MG63 (cell line): Measurements from ENCODE around the gene PLB1. TPM values are rescaled to one million over a fixed set of nuclear protein-coding genes. Genes with fewer than 3 reads are reported as not detected.
"Not testable (repeated sequence)": the region's sequence is repeated elsewhere in the genome, so short reads cannot be mapped to it uniquely, and the experiment has no call there.

ENCODE experiments used
- DNase-seq: peaks from one replicate; pipeline ENCODE4 v3.0.0-alpha.2; 2020
- H3K27me3 ChIP-seq: fragments of 250-450 bp; sonication (Bioruptor Pico); 2 replicates; pipeline ENCODE4 v1.5.1; 2020; ENCODE audit warnings: mild to moderate bottlenecking, moderate library complexity
- H3K36me3 ChIP-seq: fragments of 250-450 bp; sonication (Bioruptor Pico); 2 replicates; pipeline ENCODE4 v1.5.1; 2020; ENCODE audit warnings: mild to moderate bottlenecking, moderate library complexity
- H3K4me3 ChIP-seq: fragments of 250-450 bp; sonication (Bioruptor Pico); 2 replicates; pipeline ENCODE4 v1.5.1; 2020; ENCODE audit warnings: mild to moderate bottlenecking, moderate library complexity
- H3K9me3 ChIP-seq: fragments of 250-450 bp; sonication (Bioruptor Pico); 2 replicates; pipeline ENCODE4 v1.5.1; 2020; ENCODE audit warnings: mild to moderate bottlenecking, moderate library complexity
- total RNA-seq: library from RNA; depleted of rRNA; stranded (reverse); fragments of >200 nt; shearing (Covaris generic); gene quantifications from 2 replicates; pipeline ENCODE4 v1.2.3, GENCODE V29; 2014; ENCODE audit warnings: low replicate concordance

Gene PLB1
- total RNA-seq, 1 experiment from 2014 or later: not detected

- DNase-seq: no peak
- no peaks in the 10 kb centered on the region for H3K9me3 ChIP-seq
- peaks cover 7% of the 10 kb centered on the region; the same call in 1 of the 2 replicates for H3K27me3 ChIP-seq
- no peak overlapping the region for H3K4me3 ChIP-seq
- H3K36me3 ChIP-seq: no peaks in the 10 kb centered on the region
Observed at GRCh38 chr2:28538134-28538533, 42.3 kb downstream of the PLB1 start.

DNA sequence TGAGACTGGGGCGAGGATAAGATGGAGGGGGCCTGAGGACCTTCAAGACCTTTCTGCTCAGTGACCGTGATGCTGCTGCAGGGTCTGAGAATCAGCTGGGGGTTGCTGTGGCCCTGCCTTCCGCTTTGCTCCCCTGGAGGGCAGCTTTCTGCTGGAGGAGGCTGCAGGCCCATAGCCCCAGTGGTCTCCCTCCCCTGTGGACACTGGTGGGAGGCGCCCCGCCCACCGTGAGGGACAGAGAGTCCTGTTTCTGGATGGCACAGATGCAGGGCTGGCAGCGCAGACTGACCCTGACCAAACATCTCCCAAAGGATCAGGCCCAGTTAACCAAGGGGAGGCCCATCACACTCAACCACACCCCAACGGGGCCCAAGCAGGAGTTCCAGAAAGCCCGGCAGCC is 42.8 kb downstream of the PLB1 start:
- Histone ChIP-seq H3K36me3 (no peaks in the 10 kb centered on the region), H3K9me3 (no peaks in the 10 kb centered on the region), H3K4me3 (no peak overlapping the region), H3K27me3 (peaks cover 2% of the 10 kb centered on the region; the same call in 1 of the 2 replicates)
- no peak for DNase-seq

- peak; percentile 10 for DNase-seq
- no peaks in the 10 kb centered on the region for H3K36me3 ChIP-seq
- no peaks in the 10 kb centered on the region for H3K27me3 ChIP-seq
- no peaks in the 10 kb centered on the region for H3K9me3 ChIP-seq
- H3K4me3 ChIP-seq: no peak overlapping the region
Observed at GRCh38 chr2:28539118-28539541, 43.3 kb downstream of the PLB1 start.

DNA sequence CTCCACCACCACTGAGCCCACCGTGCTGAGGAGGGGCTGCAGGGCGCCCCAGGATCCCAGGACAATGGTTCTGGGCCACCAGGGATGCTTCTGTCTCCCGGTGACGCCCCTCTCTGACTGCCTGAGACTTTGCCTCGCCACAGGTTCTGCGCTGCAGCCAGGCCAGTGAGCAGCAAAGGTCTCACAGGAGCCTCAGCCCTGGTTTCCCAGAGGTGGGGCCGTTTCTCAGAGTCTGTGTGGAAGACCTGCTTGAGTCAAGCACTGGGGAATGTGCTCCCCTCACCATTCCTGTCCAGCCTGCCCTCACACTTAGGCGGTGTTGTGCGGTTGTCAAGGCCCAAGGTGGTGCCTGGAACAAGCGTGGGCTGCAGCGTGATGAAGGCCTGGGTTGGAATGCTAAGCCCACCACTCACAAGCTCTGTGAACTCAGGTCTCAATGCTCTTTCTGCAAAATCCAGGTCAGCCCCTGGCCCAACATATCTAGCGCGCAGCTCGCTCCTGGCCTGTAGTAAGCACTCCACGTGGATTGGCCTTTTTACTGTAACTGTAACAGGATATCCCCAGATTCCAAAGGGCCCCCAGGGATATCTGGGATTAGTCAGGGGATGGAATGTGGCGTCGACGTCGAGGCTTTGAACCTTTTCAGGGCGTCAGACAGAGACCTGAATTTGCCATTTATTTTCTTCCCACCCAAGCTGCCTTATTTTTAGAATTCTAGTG is 47.6 kb downstream of the PLB1 start:
- Histone ChIP-seq H3K4me3 (no peak overlapping the region), H3K36me3 (no peaks in the 10 kb centered on the region), H3K27me3 (no peaks in the 10 kb centered on the region), H3K9me3 (no peaks in the 10 kb centered on the region)
- DNase-seq: no peak

- Histone ChIP-seq H3K9me3 (no peaks in the 10 kb centered on the region), H3K27me3 (no peaks in the 10 kb centered on the region), H3K36me3 (no peaks in the 10 kb centered on the region), H3K4me3 (no peak overlapping the region)
- DNase-seq: no peak
Observed at GRCh38 chr2:28544036-28544346, 48.1 kb downstream of the PLB1 start.

DNA sequence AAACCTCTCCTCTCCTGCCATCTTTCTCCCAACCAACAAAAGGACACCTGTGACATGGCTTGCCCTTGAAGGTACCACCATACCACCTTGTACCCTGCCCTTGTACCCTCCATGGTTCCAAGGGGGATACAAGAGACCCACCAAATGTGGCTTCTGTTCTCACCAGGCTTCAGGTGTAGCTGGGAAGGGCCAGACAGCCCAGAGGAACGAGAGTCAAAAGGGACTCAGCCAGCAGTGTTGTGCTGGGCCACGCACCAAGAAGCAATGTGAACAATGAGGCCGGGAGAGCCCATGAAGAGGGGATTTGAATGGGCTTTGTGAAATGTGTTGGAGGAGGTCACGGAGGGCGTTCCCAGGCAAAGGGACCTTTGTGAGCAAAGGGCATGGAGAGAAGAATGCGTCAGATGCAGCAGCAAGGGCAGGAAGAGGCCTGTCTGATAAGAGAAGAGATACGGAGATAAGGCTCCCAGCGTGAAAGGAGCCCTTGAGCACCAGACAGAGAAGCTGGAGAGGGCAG is 48.6 kb downstream of the PLB1 start:
- Histone ChIP-seq H3K27me3 (no peaks in the 10 kb centered on the region), H3K4me3 (no peak overlapping the region), H3K9me3 (no peaks in the 10 kb centered on the region), H3K36me3 (no peaks in the 10 kb centered on the region)
- DNase-seq: no peak

DNA sequence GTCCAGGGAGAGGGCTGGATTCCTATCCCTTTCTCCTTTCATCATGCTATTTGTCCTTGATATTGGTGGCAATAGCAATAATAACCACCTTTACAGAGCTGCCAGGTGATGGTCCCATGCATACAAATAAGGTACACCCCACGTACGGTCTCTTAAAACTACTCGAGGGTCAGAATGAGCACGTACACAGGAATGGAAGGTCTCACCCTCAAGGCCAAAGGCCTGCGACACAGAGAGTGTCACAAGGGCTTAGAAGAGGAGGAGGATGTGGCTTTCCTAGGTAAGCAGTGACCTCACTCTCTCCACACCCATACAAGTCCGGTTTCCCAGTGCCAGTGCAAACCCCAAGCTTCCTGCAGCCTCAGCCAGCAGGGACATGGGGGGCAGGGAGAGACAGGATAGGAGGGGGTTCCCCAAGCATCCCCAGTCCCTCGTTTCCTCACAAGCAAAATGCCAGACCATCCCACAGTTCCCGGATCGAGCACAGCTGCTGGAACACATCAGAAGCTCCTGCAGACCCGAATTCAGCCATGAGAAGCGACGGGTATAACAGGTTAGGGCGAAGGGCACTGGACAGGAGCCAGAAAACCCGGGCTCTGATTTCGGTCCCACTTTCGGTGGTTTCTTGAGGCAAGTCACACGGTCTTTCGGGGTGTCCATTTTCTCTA is 49.2 kb downstream of the PLB1 start:
- Histone ChIP-seq H3K9me3 (no peaks in the 10 kb centered on the region), H3K4me3 (no peak overlapping the region), H3K36me3 (no peaks in the 10 kb centered on the region), H3K27me3 (no peaks in the 10 kb centered on the region)
- DNase-seq: no peak

DNA sequence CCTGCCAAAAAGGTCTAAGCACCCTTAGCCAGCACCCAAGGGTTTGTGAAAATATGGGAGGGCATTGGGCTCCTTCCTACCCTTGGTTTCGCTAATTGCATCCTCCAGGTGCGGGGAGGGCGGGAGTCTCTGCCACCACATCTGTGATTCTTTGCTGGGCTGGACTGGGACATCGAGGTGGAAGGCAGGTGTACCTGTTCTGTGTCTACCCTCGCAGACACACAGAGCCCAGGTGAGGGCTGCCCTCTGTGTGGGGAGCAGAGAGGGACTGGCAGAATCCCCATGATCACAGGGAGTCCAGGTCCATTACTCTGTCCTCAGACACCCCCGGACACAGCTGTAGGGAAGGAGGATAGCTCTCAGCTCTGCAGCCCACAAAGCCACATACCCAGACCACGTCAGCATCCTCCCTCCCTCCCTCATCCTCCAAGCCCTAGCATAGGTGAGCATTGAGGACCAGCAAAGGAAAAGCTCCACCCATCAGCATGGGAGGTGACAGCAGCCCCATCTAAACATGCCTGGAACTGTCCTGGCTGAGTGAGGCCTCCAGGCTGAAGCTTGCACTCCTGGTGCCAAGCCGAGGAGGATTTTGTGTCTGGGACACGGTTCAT is 49.8 kb downstream of the PLB1 start:
- no peak overlapping the region for H3K4me3 ChIP-seq
- H3K27me3 ChIP-seq: no peaks in the 10 kb centered on the region
- no peak for DNase-seq
- no peaks in the 10 kb centered on the region for H3K9me3 ChIP-seq
- no peaks in the 10 kb centered on the region for H3K36me3 ChIP-seq

DNA sequence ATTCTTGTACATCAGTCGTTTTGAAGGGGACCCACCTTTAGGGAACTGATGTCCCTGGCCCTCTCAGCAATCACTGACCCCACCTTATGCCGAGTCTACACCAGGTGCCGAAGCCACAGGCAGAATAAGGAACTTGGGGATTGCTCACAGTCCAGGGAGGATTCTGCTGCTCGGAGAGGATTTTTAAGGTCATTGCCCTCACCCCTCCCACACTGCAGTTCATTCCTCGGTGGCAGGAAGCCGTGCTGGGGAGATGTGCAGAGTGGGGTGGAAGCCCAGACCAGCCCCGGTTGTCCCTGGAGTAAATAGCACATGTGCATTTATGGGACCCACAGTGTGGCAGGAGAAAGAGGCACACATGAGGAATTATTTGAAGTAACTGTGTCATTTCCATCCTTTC is 50.4 kb downstream of the PLB1 start:
- no peak overlapping the region for H3K4me3 ChIP-seq
- DNase-seq: no peak

GRCh38 chr2:28547223-28547860 is 51.5 kb downstream of the PLB1 start:
- Histone ChIP-seq H3K36me3 (no peaks in the 10 kb centered on the region), H3K27me3 (no peaks in the 10 kb centered on the region), H3K9me3 (no peaks in the 10 kb centered on the region), H3K4me3 (no peak overlapping the region)
- no peak for DNase-seq

More for the DNA sequence above, 50.4 kb downstream of the PLB1 start:
- Histone ChIP-seq H3K9me3 (no peaks in the 10 kb centered on the region), H3K36me3 (no peaks in the 10 kb centered on the region), H3K27me3 (no peaks in the 10 kb centered on the region)

DNA sequence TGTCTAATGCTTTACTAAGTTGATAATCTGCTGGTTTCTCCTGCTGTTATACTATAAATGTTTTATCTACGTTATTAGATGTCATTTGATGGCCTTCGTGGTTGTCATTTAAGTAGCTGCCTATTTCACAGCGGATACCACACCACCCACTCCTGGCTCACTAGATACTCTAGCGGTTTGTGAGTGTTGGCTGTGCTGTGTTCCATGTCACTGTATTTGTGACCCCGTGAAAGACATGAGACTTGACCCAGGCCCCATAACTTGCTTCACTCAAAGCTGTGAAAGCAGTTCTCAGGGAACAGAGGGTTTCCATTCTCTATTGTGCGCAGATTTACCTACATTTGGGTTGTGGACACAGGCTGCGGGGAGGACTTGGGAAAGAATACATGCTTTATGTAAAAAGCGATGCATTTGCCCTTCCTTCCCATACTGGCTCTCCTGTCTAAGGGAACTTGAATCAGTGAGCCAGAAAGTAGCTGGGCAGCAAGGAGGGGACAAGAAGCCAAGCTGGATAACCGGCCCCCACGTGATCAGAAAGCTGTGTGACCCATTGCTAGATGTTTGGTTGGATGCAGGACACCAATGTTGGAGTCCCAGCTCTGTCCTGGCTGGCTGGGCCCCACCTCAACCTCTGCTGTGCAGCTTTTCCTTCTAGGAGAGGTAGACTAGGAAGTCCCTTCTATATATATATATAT is 52.2 kb downstream of the PLB1 start:
- no peak for DNase-seq
- Histone ChIP-seq H3K36me3 (no peaks in the 10 kb centered on the region), H3K4me3 (no peak overlapping the region), H3K9me3 (no peaks in the 10 kb centered on the region), H3K27me3 (no peaks in the 10 kb centered on the region)

DNA sequence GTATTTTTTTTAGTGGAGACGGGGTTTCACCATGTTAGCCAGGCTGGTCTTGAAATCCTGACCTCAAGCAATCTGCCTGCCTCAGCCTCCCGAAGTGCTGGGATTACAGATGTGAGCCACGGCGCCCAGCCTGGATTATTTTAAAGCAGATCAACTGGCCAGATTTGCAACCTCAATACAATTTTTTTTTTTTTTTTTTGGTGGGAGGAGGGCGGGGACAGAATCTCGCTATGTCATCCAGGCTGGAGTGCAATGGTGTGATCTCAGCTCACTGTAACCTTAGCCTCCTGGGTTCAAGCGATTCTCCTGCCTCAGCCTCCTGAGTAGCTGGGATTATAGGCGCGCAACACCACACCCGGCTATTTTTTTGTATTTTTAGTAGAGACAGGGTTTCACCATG is 54.5 kb downstream of the PLB1 start:
- not testable (repeated sequence) for H3K9me3 ChIP-seq, H3K4me3 ChIP-seq, H3K36me3 ChIP-seq, H3K27me3 ChIP-seq, DNase-seq

DNA sequence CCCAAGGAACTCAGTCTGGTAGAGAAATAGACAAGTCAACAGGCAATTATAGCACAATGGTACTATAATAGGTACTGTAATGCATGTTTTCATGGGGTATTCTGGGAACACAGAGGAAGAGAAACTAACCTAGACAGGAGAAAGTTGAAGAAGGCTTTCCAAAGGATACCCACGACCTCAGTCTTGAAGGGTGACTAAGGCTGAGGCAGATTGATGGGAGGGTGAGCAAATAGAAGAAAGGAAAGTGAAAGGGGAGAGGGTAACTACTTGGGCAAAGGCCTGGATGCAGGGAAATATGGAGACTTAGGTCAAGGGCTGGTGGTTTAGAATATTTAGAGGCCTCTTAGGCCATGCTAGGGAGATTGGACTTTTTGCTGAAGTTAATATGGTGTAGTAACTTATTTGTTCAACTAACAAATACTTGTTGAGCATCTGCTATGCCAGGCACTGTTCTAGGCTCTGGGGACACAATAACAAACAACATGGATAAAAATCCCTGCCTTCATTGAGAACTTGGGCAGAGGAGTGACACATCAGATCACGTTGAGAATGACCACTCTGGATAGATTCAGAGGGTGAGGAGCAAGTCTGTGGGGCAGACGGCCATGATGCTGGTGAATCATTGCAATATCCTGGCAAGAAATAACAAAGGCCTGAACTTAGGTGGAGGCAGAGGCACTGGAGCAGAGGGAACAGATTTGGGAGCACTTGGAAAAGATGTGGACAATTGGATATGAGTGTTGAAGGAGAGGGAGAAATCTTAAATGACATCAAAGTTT is 56.4 kb downstream of the PLB1 start:
- no peaks in the 10 kb centered on the region for H3K27me3 ChIP-seq
- no peaks in the 10 kb centered on the region for H3K36me3 ChIP-seq
- DNase-seq: peak; percentile 70
- no peak overlapping the region for H3K4me3 ChIP-seq
- H3K9me3 ChIP-seq: no peaks in the 10 kb centered on the region

DNA sequence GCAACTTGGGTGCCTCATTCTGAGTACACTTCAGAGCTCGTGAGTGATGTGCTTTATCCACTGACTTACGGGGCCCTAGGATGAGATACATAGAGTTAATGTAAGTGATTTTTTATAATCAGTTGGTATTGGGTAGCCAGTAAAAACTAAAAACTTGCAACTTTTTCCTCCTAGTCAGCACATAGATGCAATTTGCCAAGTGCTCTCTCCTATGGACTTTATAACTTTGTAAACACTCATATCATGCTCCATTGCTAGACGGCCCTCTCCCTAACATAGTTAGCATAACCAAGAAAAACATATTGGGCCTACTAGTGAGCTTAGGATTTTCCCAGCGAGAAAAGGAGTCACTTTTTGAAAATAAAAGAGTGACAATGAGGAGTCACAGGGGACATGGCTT is 60.4 kb downstream of the PLB1 start:
- H3K36me3 ChIP-seq: no peaks in the 10 kb centered on the region
- no peaks in the 10 kb centered on the region for H3K27me3 ChIP-seq
- no peaks in the 10 kb centered on the region for H3K9me3 ChIP-seq
- no peak overlapping the region for H3K4me3 ChIP-seq
- no peak for DNase-seq

- H3K9me3 ChIP-seq: no peaks in the 10 kb centered on the region
- H3K27me3 ChIP-seq: no peaks in the 10 kb centered on the region
- no peaks in the 10 kb centered on the region for H3K36me3 ChIP-seq
- H3K4me3 ChIP-seq: no peak overlapping the region
- no peak for DNase-seq
Observed at GRCh38 chr2:28557389-28558131, 61.7 kb downstream of the PLB1 start.
